CD1c-positive myeloid dendritic cell (primary cell): ENCODE measurements around the gene ABHD17C.

Source experiments
- DNase-seq: peaks from one replicate; pipeline ENCODE4 v3.0.0-alpha.2; 2016; ENCODE audit errors: extremely low spot score

Gene ABHD17C

GRCh38 chr15:80689716-80690115, 5.4 kb upstream of the ABHD17C start:
- no peak for DNase-seq

DNA sequence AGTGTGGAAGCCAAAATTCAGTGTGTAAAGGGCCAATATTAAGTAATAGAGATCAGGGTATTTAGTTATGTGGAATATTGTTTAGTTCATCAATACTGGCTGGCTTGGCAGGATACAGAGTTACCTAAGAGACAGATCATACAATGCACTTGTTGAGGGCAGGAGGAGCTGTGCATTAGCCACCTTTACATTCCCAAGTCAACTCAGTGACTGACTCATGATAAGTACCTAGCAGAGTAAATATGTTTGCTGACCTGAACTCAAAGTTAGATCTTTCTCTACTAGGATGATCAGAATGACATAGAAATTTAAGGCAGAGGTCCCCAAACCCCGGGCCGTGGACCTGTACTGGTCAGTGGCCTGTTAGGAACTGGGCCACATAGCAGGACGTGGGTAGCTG, 3.5 kb upstream of the ABHD17C start:
- DNase-seq = no peak

GRCh38 chr15:80693682-80694610, 1.2 kb upstream of the ABHD17C start:
- DNase-seq = peak; percentile 27

- DNase-seq = no peak
Measured at GRCh38 chr15:80694611-80695098, 455 bp upstream of the ABHD17C start.

DNA sequence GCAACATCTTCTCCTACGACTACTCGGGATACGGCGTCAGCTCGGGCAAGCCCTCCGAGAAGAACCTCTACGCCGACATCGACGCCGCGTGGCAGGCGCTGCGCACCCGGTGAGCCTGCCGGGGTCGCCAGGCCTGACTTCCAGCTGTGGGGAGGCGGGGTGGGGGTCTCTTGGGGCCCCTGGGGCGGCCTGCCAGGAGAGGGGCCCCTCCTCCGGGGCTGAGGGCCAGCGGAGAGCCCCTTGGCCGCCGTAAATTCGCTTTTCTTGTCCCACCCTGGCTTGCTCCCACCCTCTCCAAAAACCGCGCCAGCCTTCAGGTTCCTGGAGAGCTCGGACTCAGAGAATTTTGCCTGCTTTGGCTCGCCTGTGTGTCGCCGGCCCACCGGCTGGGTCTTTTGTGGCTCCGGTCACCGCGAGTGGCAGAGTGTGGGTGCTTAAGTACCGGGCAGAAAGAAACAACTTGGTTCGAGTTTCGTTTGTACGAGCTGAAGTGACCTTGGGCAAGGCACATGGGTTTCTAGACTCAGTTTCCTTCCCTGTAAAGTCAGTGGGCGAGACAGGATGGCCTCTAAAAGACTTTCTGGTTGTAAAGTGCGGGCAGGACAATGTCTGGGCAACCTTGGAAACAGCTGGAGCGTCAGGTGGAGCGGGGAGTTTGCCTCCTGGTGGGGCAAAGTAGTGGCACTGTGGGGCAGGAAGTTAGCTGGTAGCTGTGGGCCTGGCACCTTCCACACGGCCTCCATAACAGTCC, 976 bp downstream of the ABHD17C start:
- DNase-seq = peak; percentile 7

GRCh38 chr15:80697075-80697685, 2.1 kb downstream of the ABHD17C start:
- no peak for DNase-seq

DNA sequence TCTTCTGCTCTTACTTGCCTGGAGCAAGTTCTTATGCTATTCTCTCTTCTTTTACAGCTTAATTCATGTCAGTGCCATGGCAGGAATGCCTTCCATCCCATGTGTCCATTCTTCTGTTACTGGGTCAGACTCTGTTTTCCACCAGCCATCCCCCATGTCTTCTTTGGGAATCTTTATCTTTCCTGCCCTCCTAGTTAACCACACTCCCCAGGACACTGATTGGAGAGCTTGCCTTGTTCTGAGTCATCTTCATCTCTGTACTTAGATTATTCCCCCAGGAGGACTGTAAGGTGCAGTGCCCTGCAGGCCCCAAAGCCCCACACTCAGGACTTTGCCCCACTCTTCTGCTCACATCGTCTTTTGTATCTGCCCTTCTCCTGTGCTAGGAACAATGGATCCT, 3.6 kb downstream of the ABHD17C start:
- no peak for DNase-seq

- DNase-seq = no peak
Measured at GRCh38 chr15:80699981-80700380, 4.9 kb downstream of the ABHD17C start.

- no peak for DNase-seq
Measured at GRCh38 chr15:80701676-80702311, 6.7 kb downstream of the ABHD17C start.

GRCh38 chr15:80703081-80703480, 8.0 kb downstream of the ABHD17C start:
- DNase-seq = no peak

DNA sequence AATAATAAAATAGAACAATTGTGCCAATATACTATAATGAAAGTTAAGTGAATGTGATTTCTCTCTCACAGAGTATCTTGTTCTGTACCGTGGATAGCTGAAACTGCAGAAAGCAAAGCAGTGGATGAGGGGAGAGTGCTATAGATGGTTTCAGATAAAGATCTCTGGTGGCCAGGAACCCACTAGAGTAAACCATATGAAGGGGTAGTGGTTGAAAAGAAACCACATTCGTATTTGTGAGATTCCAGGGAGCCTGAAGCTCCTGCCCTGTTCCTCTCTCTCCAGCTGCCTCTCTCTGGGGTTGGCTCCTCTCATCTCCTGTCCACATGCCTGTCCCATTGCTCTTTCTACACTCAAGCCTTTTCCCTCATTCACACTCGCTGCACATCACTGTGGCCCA, 8.9 kb downstream of the ABHD17C start:
- no peak for DNase-seq

DNA sequence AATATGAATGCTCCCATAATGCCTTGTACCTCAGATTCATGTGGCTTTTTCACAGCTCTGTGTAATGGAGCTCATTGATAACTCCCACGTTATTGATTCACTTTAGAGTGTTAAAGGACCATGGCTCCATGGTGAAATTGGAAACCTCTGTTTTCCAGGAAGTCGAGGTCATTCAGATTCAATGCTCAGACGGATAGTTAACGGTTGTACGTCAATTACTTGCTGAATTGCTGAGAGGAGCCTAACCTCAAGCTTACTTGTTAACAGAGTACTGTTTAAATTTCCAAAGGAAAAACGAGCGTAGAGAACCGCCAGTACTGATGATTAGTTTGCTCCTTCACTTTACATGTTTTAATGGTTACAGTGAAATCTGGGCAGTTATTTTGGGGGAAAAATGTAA, 11.1 kb downstream of the ABHD17C start:
- DNase-seq = no peak

DNA sequence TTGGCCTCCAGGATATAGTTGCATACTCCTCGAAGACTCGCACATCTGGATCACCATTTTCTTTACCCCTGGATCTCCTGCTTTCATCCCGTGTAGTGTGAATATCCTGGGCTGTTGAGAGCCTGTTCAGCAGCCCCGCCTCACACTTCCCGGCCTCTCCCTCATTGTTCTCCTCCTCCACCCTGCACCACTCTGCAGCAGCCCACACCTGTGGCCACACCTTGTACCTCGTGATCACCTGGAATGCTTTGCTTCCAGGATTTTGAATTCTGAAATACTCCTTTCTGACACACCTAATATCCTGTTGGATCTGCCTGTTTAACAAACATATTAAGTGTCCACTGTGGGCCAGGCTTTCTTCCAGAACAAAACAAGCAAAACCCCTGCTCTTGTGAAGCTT, 14.4 kb downstream of the ABHD17C start:
- no peak for DNase-seq

DNA sequence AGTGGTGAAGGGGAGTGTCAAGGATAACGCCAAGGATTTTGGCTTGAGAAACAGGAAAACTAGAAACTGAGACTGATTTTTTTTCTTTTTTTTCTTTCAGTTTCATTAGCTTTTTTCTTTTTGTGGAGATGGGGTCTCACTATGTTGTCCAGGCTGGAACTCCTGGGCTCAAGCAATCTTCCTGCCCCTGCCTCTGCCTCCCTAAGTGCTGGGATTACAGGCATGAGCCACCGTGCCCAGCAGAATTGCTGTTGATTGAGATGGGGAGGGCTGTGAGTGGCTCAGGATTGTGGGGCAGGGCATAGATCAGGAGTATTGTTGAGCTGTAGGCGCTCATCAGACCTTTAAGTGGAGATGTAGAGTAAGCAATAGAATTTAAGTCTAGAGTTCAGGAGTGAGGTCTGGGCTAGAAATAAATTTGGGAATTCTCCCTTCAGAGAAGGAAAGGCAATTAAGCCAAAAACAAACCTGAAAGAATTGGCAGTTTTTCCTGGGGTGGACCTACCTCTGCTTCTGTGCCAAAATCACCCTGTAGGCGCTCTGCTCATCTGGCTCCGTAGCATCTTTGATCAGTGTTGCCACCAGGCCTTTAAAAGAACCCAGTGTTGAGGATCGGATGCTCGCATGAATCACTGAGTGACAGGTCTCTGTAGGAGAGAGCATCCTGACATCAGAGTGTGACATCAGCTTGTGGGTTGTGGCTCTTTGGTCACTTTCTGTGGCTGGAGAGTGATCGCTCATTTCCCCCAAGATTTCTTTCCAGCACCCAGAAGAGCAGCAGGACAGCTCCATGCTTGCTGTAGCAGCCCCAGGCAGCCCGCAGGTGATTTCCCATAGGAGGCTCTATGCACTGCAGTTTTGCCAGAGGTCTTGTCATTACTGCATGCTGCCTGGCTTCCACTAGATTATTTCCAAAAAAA, 15.8 kb downstream of the ABHD17C start:
- no peak for DNase-seq

DNA sequence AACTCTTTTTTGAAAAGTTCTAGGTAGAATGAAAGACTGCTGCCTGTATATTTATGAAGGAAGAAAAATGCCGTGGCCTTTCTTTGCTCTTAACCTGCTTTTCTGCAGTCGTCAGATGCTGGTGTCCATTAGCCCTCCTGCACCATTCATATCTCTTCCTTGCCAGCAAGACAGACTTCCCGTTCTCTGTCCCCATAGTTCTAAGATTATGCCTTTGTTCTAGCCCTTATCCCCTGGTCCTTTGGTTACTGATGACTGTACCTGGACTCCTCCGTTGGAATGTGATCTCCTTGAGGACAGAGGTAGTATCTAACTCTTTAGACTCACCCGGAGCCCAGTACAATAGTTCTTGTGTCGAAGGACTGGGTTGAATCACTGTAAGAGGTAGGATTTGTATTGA, 16.8 kb downstream of the ABHD17C start:
- no peak for DNase-seq

GRCh38 chr15:80712956-80713355, 17.8 kb downstream of the ABHD17C start:
- no peak for DNase-seq

DNA sequence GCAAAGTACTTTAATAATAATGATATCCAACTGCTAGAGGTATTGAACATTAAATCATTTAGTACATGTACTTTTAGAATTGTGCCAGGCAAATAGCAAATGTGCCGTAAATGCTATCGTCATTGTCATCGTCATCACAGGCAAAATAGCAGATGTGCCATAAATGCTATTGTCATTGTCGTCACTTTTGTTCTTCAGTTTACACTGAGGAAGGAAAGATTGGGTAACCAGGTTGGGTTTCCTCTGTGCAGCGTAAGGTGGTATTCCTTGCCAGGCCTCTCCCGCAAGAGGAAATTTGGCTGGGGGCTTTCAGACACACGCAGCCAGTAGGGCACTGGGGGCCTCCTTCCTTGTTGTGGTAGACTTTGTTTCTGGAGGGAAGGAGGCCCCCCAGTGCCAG, 26.4 kb downstream of the ABHD17C start:
- DNase-seq = no peak

DNA sequence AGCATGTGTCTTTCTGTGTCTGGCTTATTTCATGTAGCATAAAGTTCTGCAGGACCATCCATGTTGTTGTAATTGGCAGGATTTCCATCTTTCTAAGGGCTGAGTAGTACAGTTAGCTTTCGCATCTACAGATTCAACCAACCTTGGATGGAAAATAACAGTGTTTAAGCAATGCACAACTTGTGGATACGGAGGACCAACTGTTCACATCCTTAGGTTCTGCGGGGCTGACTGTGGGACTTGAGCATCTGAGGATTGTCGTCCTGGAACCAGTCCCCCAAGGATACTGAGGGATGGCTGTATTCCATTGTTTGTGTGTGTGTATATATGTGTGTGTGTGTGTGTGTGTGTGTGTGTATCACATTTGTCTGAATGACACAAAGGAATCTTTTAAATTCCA, 27.7 kb downstream of the ABHD17C start:
- no peak for DNase-seq

DNA sequence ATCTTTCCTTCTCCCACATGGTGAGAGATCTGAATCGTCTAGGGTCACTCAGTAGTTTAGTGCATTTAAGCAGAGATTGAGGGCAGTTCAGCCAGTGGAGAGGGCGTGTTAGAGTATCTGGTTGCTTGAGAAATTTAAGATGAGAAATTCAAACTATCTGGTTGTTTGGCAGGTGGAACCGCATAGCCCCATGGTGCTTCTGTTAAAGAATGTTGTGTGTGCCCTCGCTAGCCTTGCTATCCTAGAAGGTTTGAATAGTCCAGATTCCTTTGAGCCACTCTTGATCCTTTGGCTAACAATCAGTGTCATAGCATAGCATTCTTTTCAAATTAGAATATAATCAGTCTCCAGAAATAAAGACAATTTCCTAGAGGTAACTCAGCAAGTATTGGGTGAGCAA, 32.1 kb downstream of the ABHD17C start:
- no peak for DNase-seq

GRCh38 chr15:80727596-80727995, 32.5 kb downstream of the ABHD17C start:
- no peak for DNase-seq

DNA sequence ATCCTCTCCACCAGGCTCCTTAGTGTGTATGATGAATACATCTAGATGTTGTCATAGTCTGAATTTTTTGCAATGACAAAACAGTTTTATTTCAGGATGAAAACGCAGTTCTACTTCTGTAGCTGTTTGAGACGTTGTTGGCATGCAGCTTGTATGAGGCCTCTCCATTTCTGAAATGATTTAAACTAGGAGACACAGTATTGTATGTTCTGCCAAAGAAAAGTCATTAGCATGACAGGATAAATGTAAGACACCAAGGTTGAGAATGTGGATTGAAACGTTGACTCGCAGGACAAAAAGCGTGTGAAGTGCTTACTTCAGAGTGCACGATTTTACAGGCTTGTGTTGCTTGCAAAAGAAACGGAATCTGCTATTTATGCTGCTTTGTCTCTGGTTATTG, 35.3 kb downstream of the ABHD17C start:
- no peak for DNase-seq
